ENCODE data around the gene SLC5A11.
"Not testable (repeated sequence)": the region's sequence is repeated elsewhere in the genome, so short reads cannot be mapped to it uniquely, and the experiment has no call there.

The SLC5A11 gene

GRCh38 chr16:24845726-24846547, at the start of gene SLC5A11:
Gene SLC5A11, plus strand, starts transcription at chr16:24845963. Its CDS starts 12,681 bp downstream, at chr16:24858644.
- FAIRE-seq = no peak

GRCh38 chr16:24800586-24800985, 45.2 kb upstream of the SLC5A11 start:
- no peak for FAIRE-seq

GRCh38 chr16:24801761-24802302, 43.9 kb upstream of the SLC5A11 start:
- no peak for FAIRE-seq

GRCh38 chr16:24805484-24805883, 40.3 kb upstream of the SLC5A11 start:
- FAIRE-seq = no peak

GRCh38 chr16:24807301-24807700, 38.5 kb upstream of the SLC5A11 start:
- no peak for FAIRE-seq

GRCh38 chr16:24810951-24811843, 34.6 kb upstream of the SLC5A11 start:
- no peak for FAIRE-seq

GRCh38 chr16:24812813-24813212, 33.0 kb upstream of the SLC5A11 start:
- FAIRE-seq = not testable (repeated sequence)

- FAIRE-seq = no peak
These were observed 30.7 kb upstream of the SLC5A11 start for GRCh38 chr16:24815021-24815420.

- no peak for FAIRE-seq
These were observed 29.1 kb upstream of the SLC5A11 start for GRCh38 chr16:24816688-24817087.

GRCh38 chr16:24819462-24820040, 26.2 kb upstream of the SLC5A11 start:
- FAIRE-seq = no peak

- FAIRE-seq = no peak
These were observed 25.2 kb upstream of the SLC5A11 start for GRCh38 chr16:24820522-24820921.

- no peak for FAIRE-seq
These were observed 24.6 kb upstream of the SLC5A11 start for GRCh38 chr16:24821129-24821528.

- no peak for FAIRE-seq
These were observed 23.2 kb upstream of the SLC5A11 start for GRCh38 chr16:24822542-24822941.

- FAIRE-seq = no peak
These were observed 22.8 kb upstream of the SLC5A11 start for GRCh38 chr16:24822974-24823373.

GRCh38 chr16:24825696-24826095, 20.1 kb upstream of the SLC5A11 start:
- FAIRE-seq = no peak

- FAIRE-seq = no peak
These were observed 19.6 kb upstream of the SLC5A11 start for GRCh38 chr16:24826096-24826690.

GRCh38 chr16:24826817-24827566, 18.8 kb upstream of the SLC5A11 start:
- FAIRE-seq = no peak

GRCh38 chr16:24829153-24829552, 16.6 kb upstream of the SLC5A11 start:
- no peak for FAIRE-seq

- FAIRE-seq = no peak
These were observed 12.4 kb upstream of the SLC5A11 start for GRCh38 chr16:24833352-24833751.

- FAIRE-seq = no peak
These were observed 11.1 kb upstream of the SLC5A11 start for GRCh38 chr16:24834459-24835335.

GRCh38 chr16:24836836-24837235, 8.9 kb upstream of the SLC5A11 start:
- FAIRE-seq = no peak

All from A204.1 (cell line).